IMR-90 (cell line): ENCODE results near the gene CDH22. TPM values are rescaled to one million over a fixed set of nuclear protein-coding genes. Genes with fewer than 3 reads are reported as not detected.

ENCODE experiments used
- ATAC-seq: fragments of 200-7000 bp; cut with Tn5 transposase; 2 replicates; pipeline ENCODE4 v1.9.1; 2020; ENCODE audit warnings: low read depth, mild to moderate bottlenecking, moderate library complexity
- BruUV-seq: library from RNA; stranded (reverse); fragments of 400-500 nt; replicated peaks from 2 replicates; lab custom pipeline; 2021; lab: Mats Ljungman, UMichigan
- CTCF ChIA-PET: fragments of 300-600 bp; formaldehyde crosslinking; extraction: SDS; loops from one replicate; lab custom pipeline; 2021; ENCODE audit warnings: antibody characterized with exemption; lab: Yijun Ruan, JAX
- POLR2A ChIA-PET: fragments of 300-600 bp; sonication (Branson Sonifier 250); formaldehyde crosslinking; loops from one replicate; lab custom pipeline; 2022; ENCODE audit warnings: antibody characterized with exemption; ENCODE audit not compliant: unreplicated experiment; lab: Charles Lee
- DNase-seq: peaks from one replicate; pipeline ENCODE4 v3.0.0; 2013
- H2AFZ ChIP-seq: replicated peaks from 2 replicates; pipeline ENCODE3; 2013; ENCODE audit warnings: low read length, mild to moderate bottlenecking; ENCODE audit not compliant: poor library complexity
- H2AK5ac ChIP-seq: 2 replicates; pipeline ENCODE4 v1.6.1; 2013; ENCODE audit warnings: low read depth, low read length, inconsistent platforms
- H2AK9ac ChIP-seq: replicated peaks from 2 replicates; pipeline ENCODE3; 2013; ENCODE audit warnings: mild to moderate bottlenecking, low read depth, low read length, moderate library complexity; ENCODE audit not compliant: poor library complexity
- H2BK120ac ChIP-seq: 2 replicates; pipeline ENCODE4 v1.6.1; 2013; ENCODE audit warnings: low read depth, low read length, inconsistent platforms
- H2BK15ac ChIP-seq: 3 replicates; pipeline ENCODE4 v1.6.1; 2013; ENCODE audit warnings: low read depth, low read length, inconsistent platforms
- H2BK20ac ChIP-seq: 2 replicates; pipeline ENCODE4 v1.6.1; 2013; ENCODE audit warnings: low read depth, mild to moderate bottlenecking, inconsistent platforms, low read length, moderate library complexity
- H2BK5ac ChIP-seq: 2 replicates; pipeline ENCODE4 v1.6.1; 2013; ENCODE audit warnings: mild to moderate bottlenecking, low read depth, low read length, inconsistent platforms; ENCODE audit not compliant: poor library complexity, severe bottlenecking
- H3K14ac ChIP-seq: replicated peaks from 2 replicates; pipeline ENCODE4 v1.6.1; 2013; ENCODE audit warnings: low read depth, low read length, inconsistent platforms
- H3K18ac ChIP-seq: 2 replicates; pipeline ENCODE4 v1.6.1; 2013; ENCODE audit warnings: low read depth, low read length, control low read depth
- H3K23ac ChIP-seq: 2 replicates; pipeline ENCODE4 v1.6.1; 2013; ENCODE audit warnings: low read depth, low read length, inconsistent platforms
- H3K27ac ChIP-seq: 2 replicates; pipeline ENCODE4 v1.5.1; 2013; ENCODE audit warnings: mild to moderate bottlenecking, control low read depth, low read length; ENCODE audit not compliant: insufficient read depth
- H3K27me3 ChIP-seq: 2 replicates; pipeline ENCODE4 v1.6.1; 2013; ENCODE audit warnings: low read length; ENCODE audit not compliant: control insufficient read depth, insufficient read depth
- H3K36me3 ChIP-seq: 2 replicates; pipeline ENCODE4 v1.6.1; 2013; ENCODE audit warnings: low read length, mixed read lengths; ENCODE audit not compliant: control insufficient read depth, insufficient read depth
- H3K4ac ChIP-seq: 2 replicates; pipeline ENCODE4 v1.6.1; 2013; ENCODE audit warnings: low read depth, low read length, inconsistent platforms
- H3K4me1 ChIP-seq: 2 replicates; pipeline ENCODE4 v1.6.1; 2013; ENCODE audit warnings: low read length, mixed read lengths; ENCODE audit not compliant: control insufficient read depth, insufficient read depth
- H3K4me2 ChIP-seq: 2 replicates; pipeline ENCODE4 v1.6.1; 2013; ENCODE audit warnings: low read depth, mild to moderate bottlenecking, control low read depth, low read length, moderate library complexity
- H3K4me3 ChIP-seq: 2 replicates; pipeline ENCODE4 v1.5.1; 2013; ENCODE audit warnings: low read depth, mild to moderate bottlenecking, control low read depth, low read length, moderate library complexity; ENCODE audit not compliant: insufficient read depth
- H3K56ac ChIP-seq: 2 replicates; pipeline ENCODE4 v1.6.1; 2013; ENCODE audit warnings: low read length, inconsistent platforms; ENCODE audit not compliant: insufficient read depth; ENCODE audit errors: extremely low read depth
- H3K79me1 ChIP-seq, 2 experiments: 2 replicates each; pipeline ENCODE4 v1.6.1; 2013; ENCODE audit warnings: low read length in 2 of 2, inconsistent platforms in 1 of 2, low read depth in 1 of 2
- H3K9ac ChIP-seq: 2 replicates; pipeline ENCODE4 v1.6.1; 2013; ENCODE audit warnings: low read depth, low read length, control low read depth
- H3K9me1 ChIP-seq: 2 replicates; pipeline ENCODE4 v1.6.1; 2013; ENCODE audit warnings: low read length, inconsistent platforms; ENCODE audit not compliant: insufficient read depth
- H3K9me3 ChIP-seq: 2 replicates; pipeline ENCODE4 v1.6.1; 2013; ENCODE audit warnings: low read length; ENCODE audit not compliant: control insufficient read depth, insufficient read depth
- H4K20me1 ChIP-seq: 2 replicates; pipeline ENCODE4 v1.6.1; 2013; ENCODE audit warnings: low read length, inconsistent platforms; ENCODE audit not compliant: insufficient read depth
- H4K5ac ChIP-seq: 2 replicates; pipeline ENCODE4 v1.6.1; 2013; ENCODE audit warnings: mild to moderate bottlenecking, low read depth, low read length, control low read depth
- H4K8ac ChIP-seq, 2 experiments: 2 replicates each; pipeline ENCODE4 v1.6.1; 2013; ENCODE audit warnings: low read depth in 2 of 2, low read length in 2 of 2, control low read depth in 1 of 2, inconsistent platforms in 1 of 2
- H4K91ac ChIP-seq: 2 replicates; pipeline ENCODE4 v1.6.1; 2013; ENCODE audit warnings: low read depth, low read length, inconsistent platforms; ENCODE audit not compliant: insufficient read depth
- BHLHE40 ChIP-seq: fragments of 150-350 bp; IDR thresholded peaks from 2 replicates; pipeline ENCODE4 v1.6.1; 2016; ENCODE audit warnings: mild to moderate bottlenecking, low read depth, low read length
- CEBPB ChIP-seq: IDR thresholded peaks from 2 replicates; pipeline ENCODE4 v1.6.1; 2012; ENCODE audit warnings: low read depth, low read length, improper control_type of control experiment
- ELK1 ChIP-seq: fragments of 150-350 bp; IDR thresholded peaks from 2 replicates; pipeline ENCODE4 v1.6.1; 2016; ENCODE audit warnings: low read depth, mild to moderate bottlenecking, low read length, moderate library complexity, borderline replicate concordance
- MAFK ChIP-seq: IDR thresholded peaks from 2 replicates; pipeline ENCODE4 v1.6.1; 2012; ENCODE audit warnings: low read depth, low read length, improper control_type of control experiment
- MXI1 ChIP-seq: IDR thresholded peaks from 2 replicates; pipeline ENCODE4 v1.6.1; 2012; ENCODE audit warnings: low read depth, mild to moderate bottlenecking, low read length, moderate library complexity, borderline replicate concordance
- NFE2L2 ChIP-seq: fragments of 150-350 bp; IDR thresholded peaks from 2 replicates; pipeline ENCODE4 v1.6.1; 2016; ENCODE audit warnings: low read depth, mild to moderate bottlenecking, low read length
- RCOR1 ChIP-seq: IDR thresholded peaks from 2 replicates; pipeline ENCODE4 v1.6.1; 2012; ENCODE audit warnings: mild to moderate bottlenecking, low read length, improper control_type of control experiment; ENCODE audit not compliant: insufficient replicate concordance
- SMC3 ChIP-seq: fragments of 150-350 bp; IDR thresholded peaks from 2 replicates; pipeline ENCODE4 v1.6.1; 2016; ENCODE audit warnings: low read depth, mild to moderate bottlenecking, antibody characterized with exemption, low read length, moderate library complexity
- USF2 ChIP-seq: fragments of 150-350 bp; IDR thresholded peaks from 2 replicates; pipeline ENCODE4 v1.6.1; 2017; ENCODE audit warnings: mild to moderate bottlenecking, antibody characterized with exemption, low read length, low read depth
- WGBS, 2 experiments: methylation state at CpG; one replicate each; pipeline versions ENCODE4 v1.1.5 to v1.1.7; 2013; ENCODE audit warnings: missing lambda C conversion rate in 2 of 2; ENCODE audit not compliant: insufficient read length in 1 of 2; ENCODE audit errors: extremely low coverage in 2 of 2; 5-methylcytosine and 5-hydroxymethylcytosine counted together
- dilution Hi-C: fragments of 300-500 bp; cut with HindIII; formaldehyde crosslinking; loops from one replicate; pipeline ENCODE4 v1.14.3; 2018; ENCODE audit warnings: low sequenced_read_pairs; ENCODE audit not compliant: unreplicated experiment
- in situ Hi-C: fragments of 300-500 bp; cut with MboI; formaldehyde crosslinking; loops from 3 replicates; pipeline ENCODE4 v1.14.3; 2019; ENCODE audit warnings: low sequenced_read_pairs, inconsistent platforms, mixed read lengths
- intact Hi-C: fragments of 100-400 bp; cut with micrococcal nuclease; formaldehyde crosslinking; loops from 2 replicates; pipeline ENCODE4 v1.10.0; 2022
- polyA plus RNA-seq, 3 experiments: library from polyadenylated mRNA; depleted of rRNA; stranded (reverse); fragments of >200 nt; gene quantifications; 2 replicates each; pipeline ENCODE4 v1.2.3, GENCODE V29; 2012; ENCODE audit warnings: low replicate concordance in 1 of 3
- total RNA-seq: library from RNA; depleted of rRNA; stranded (reverse); fragments of >200 nt; gene quantifications from 2 replicates; pipeline ENCODE4 v1.2.3, GENCODE V29; 2012
- TF ChIP-seq, protein P1 (sequence below): conservative IDR thresholded peaks from 2 replicates; pipeline ENCODE4 v1.5.1; 2012; ENCODE audit warnings: mild to moderate bottlenecking, low read depth, low read length, improper control_type of control experiment

Gene CDH22
- total and polyA plus RNA-seq, 2 of the 4 experiments (the other 2 are of a cell fraction) = not detected

DNA sequence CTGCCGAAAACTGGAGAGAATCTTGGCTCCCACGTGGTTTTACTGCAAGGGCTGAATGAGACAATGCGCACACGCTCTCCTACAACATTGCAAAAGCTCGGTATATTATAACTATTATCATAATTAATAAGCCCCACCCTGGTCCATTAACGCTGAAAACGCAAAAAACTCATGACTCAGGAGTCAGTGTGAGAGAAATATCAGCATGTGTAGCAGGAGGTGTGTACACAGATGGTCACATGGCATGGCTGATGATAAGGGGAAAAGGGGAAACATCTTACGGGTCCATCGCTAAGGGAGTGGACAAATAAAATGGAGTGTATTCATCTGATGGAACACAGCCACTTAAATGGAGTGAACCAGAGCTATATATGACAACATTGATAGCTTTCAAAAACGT is 29.2 kb downstream of the CDH22 start:
- Histone ChIP-seq H3K56ac (no peak overlapping the region), H2AFZ (no peak overlapping the region), H4K91ac (no peak overlapping the region), H3K14ac (no peak overlapping the region), H3K4me2 (no peak overlapping the region), H3K27ac (no peak overlapping the region), H3K9me1 (no peaks in the 10 kb centered on the region), H3K27me3 (peaks cover 11% of the 10 kb centered on the region), H2BK5ac (no peak overlapping the region), H3K36me3 (no peaks in the 10 kb centered on the region), H3K4ac (no peak overlapping the region), H3K79me1 (no peaks in the 10 kb centered on the region), H4K5ac (no peak overlapping the region), H4K8ac (no peak overlapping the region), H3K9me3 (no peaks in the 10 kb centered on the region), H2BK15ac (no peak overlapping the region), H2AK9ac (no peak overlapping the region), H2AK5ac (no peak overlapping the region), H3K4me1 (no peaks in the 10 kb centered on the region), H4K20me1 (no peaks in the 10 kb centered on the region), H2BK120ac (no peak overlapping the region), H2BK20ac (no peak overlapping the region), H3K9ac (no peak overlapping the region), H3K4me3 (no peak overlapping the region), H3K23ac (no peak overlapping the region), H3K18ac (no peak overlapping the region)
- intact Hi-C loops (no loop called here), in situ Hi-C loops (no loop called here), dilution Hi-C loops (no loop called here)
- TF ChIP-seq SMC3 (no peak), MXI1 (no peak), BHLHE40 (no peak), ELK1 (no peak), USF2 (no peak), MAFK (no peak), RCOR1 (no peak), NFE2L2 (no peak), CEBPB (no peak)
- TF ChIP-seq, protein P1, sequence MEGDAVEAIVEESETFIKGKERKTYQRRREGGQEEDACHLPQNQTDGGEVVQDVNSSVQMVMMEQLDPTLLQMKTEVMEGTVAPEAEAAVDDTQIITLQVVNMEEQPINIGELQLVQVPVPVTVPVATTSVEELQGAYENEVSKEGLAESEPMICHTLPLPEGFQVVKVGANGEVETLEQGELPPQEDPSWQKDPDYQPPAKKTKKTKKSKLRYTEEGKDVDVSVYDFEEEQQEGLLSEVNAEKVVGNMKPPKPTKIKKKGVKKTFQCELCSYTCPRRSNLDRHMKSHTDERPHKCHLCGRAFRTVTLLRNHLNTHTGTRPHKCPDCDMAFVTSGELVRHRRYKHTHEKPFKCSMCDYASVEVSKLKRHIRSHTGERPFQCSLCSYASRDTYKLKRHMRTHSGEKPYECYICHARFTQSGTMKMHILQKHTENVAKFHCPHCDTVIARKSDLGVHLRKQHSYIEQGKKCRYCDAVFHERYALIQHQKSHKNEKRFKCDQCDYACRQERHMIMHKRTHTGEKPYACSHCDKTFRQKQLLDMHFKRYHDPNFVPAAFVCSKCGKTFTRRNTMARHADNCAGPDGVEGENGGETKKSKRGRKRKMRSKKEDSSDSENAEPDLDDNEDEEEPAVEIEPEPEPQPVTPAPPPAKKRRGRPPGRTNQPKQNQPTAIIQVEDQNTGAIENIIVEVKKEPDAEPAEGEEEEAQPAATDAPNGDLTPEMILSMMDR = no peak
- CTCF ChIA-PET = interaction anchor here (0.7 kb wide), 1 partner anchor 265 kb away, joined by 3 read pairs; no protein-coding TSS in a partner anchor
- POLR2A ChIA-PET = no interaction called here
- no TSS peak for BruUV-seq
- no peak for DNase-seq
- ATAC-seq = no peak
- no CpG with 5 or more reads among the region's 10 CpGs for WGBS, 2 experiments
